GM18508 (cell line): ENCODE data around the gene RAB35.

Experiments used
- ATAC-seq: cut with Tn5 transposase; IDR thresholded peaks from one replicate; pipeline ENCODE4 v1.9.1; 2021; ENCODE audit warnings: moderate number of reproducible peaks; ENCODE audit not compliant: insufficient read depth, unreplicated experiment

The RAB35 gene

GRCh38 chr12:120116441-120116791, at the start of gene RAB35:
RAB35 (minus strand) TSS chr12:120116753; CDS start chr12:120116650, 103 bp downstream.
- no peak for ATAC-seq

GRCh38 chr12:120164293-120164692, 47.7 kb upstream of the RAB35 start:
- no peak for ATAC-seq

- ATAC-seq = no peak
These were observed 46.2 kb upstream of the RAB35 start for GRCh38 chr12:120162763-120163162.

- ATAC-seq = no peak
These were observed 45.3 kb upstream of the RAB35 start for GRCh38 chr12:120161852-120162251.

GRCh38 chr12:120159509-120160237, 43.1 kb upstream of the RAB35 start:
- no peak for ATAC-seq

- no peak for ATAC-seq
These were observed 41.8 kb upstream of the RAB35 start for GRCh38 chr12:120158351-120158750.

- no peak for ATAC-seq
These were observed 41.1 kb upstream of the RAB35 start for GRCh38 chr12:120157678-120158077.

- ATAC-seq = no peak
These were observed 40.0 kb upstream of the RAB35 start for GRCh38 chr12:120156315-120157259.

- no peak for ATAC-seq
These were observed 38.5 kb upstream of the RAB35 start for GRCh38 chr12:120155072-120155471.

- ATAC-seq = no peak
These were observed 34.5 kb upstream of the RAB35 start for GRCh38 chr12:120150919-120151525.

GRCh38 chr12:120148011-120148410, 31.5 kb upstream of the RAB35 start:
- ATAC-seq = no peak

- ATAC-seq = no peak
These were observed 28.6 kb upstream of the RAB35 start for GRCh38 chr12:120145164-120145563.

- ATAC-seq = no peak
These were observed 27.7 kb upstream of the RAB35 start for GRCh38 chr12:120144215-120144614.

- ATAC-seq = no peak
These were observed 25.8 kb upstream of the RAB35 start for GRCh38 chr12:120142231-120142877.

GRCh38 chr12:120141336-120141735, 24.8 kb upstream of the RAB35 start:
- ATAC-seq = no peak

GRCh38 chr12:120140603-120141002, 24.1 kb upstream of the RAB35 start:
- ATAC-seq = no peak

GRCh38 chr12:120139958-120140357, 23.4 kb upstream of the RAB35 start:
- no peak for ATAC-seq

GRCh38 chr12:120138366-120138765, 21.8 kb upstream of the RAB35 start:
- ATAC-seq = no peak

- no peak for ATAC-seq
These were observed 21.3 kb upstream of the RAB35 start for GRCh38 chr12:120137833-120138232.

- no peak for ATAC-seq
These were observed 19.7 kb upstream of the RAB35 start for GRCh38 chr12:120136093-120136770.
